ENCODE measurements around the gene ABTB2.
"Not testable (repeated sequence)": the region's sequence is repeated elsewhere in the genome, so short reads cannot be mapped to it uniquely, and the experiment has no call there.

The ABTB2 gene

GRCh38 chr11:34234086-34234740, 123.6 kb downstream of the ABTB2 start:
- no peak for DNase-seq

- no peak for DNase-seq
Measured at GRCh38 chr11:34233215-34233614, 124.6 kb downstream of the ABTB2 start.

- no peak for DNase-seq
Measured at GRCh38 chr11:34232807-34233206, 125.0 kb downstream of the ABTB2 start.

GRCh38 chr11:34226210-34226609, 131.6 kb downstream of the ABTB2 start:
- no peak for DNase-seq

GRCh38 chr11:34225091-34225490, 132.7 kb downstream of the ABTB2 start:
- DNase-seq = no peak

GRCh38 chr11:34224434-34224966, 133.3 kb downstream of the ABTB2 start:
- DNase-seq = no peak

GRCh38 chr11:34223907-34224306, 133.9 kb downstream of the ABTB2 start:
- no peak for DNase-seq

GRCh38 chr11:34223021-34223813, 134.6 kb downstream of the ABTB2 start:
- DNase-seq = no peak

- no peak for DNase-seq
Measured at GRCh38 chr11:34222030-34222429, 135.8 kb downstream of the ABTB2 start.

- no peak for DNase-seq
Measured at GRCh38 chr11:34219941-34220370, 137.9 kb downstream of the ABTB2 start.

GRCh38 chr11:34219279-34219678, 138.5 kb downstream of the ABTB2 start:
- no peak for DNase-seq

- not testable (repeated sequence) for DNase-seq
Measured at GRCh38 chr11:34218756-34219155, 139.1 kb downstream of the ABTB2 start.

GRCh38 chr11:34218067-34218466, 139.7 kb downstream of the ABTB2 start:
- DNase-seq = no peak

GRCh38 chr11:34216706-34217105, 141.1 kb downstream of the ABTB2 start:
- no peak for DNase-seq

GRCh38 chr11:34215806-34216453, 141.9 kb downstream of the ABTB2 start:
- DNase-seq = no peak

- no peak for DNase-seq
Measured at GRCh38 chr11:34214961-34215805, 142.6 kb downstream of the ABTB2 start.

- DNase-seq = no peak
Measured at GRCh38 chr11:34213366-34213765, 144.4 kb downstream of the ABTB2 start.

GRCh38 chr11:34212566-34212965, 145.2 kb downstream of the ABTB2 start:
- DNase-seq = no peak

- no peak for DNase-seq
Measured at GRCh38 chr11:34209809-34210208, 148.0 kb downstream of the ABTB2 start.

GRCh38 chr11:34208266-34209135, 149.3 kb downstream of the ABTB2 start:
- no peak for DNase-seq

- DNase-seq = no peak
Measured at GRCh38 chr11:34207487-34208180, 150.2 kb downstream of the ABTB2 start.
